Non-pigmented ciliary epithelial cell (primary cell): ENCODE data around the gene ATG12.
"Not testable (repeated sequence)": the region's sequence is repeated elsewhere in the genome, so short reads cannot be mapped to it uniquely, and the experiment has no call there.

ENCODE experiments used
- DNase-seq: peaks from one replicate; pipeline ENCODE4 v3.0.0-alpha.2; 2010; ENCODE audit warnings: low read depth

ATG12 gene

GRCh38 chr5:115841382-115842088 lies at the start of gene ATG12, which contains the start of gene AP3S1:
Gene ATG12 (minus strand): TSS chr5:115841565. CDS start chr5:115841552, 13 bp downstream.
Gene AP3S1 (plus strand): TSS chr5:115841935. CDS start chr5:115842038, 103 bp downstream.
- peak; percentile 55 for DNase-seq

- peak; percentile 10 for DNase-seq
Measured at GRCh38 chr5:115888027-115888426, 46.7 kb upstream of the ATG12 start.

- not testable (repeated sequence) for DNase-seq
Measured at GRCh38 chr5:115885208-115885607, 43.8 kb upstream of the ATG12 start.

GRCh38 chr5:115884704-115885103 lies 43.3 kb upstream of the ATG12 start:
- DNase-seq = no peak

DNA sequence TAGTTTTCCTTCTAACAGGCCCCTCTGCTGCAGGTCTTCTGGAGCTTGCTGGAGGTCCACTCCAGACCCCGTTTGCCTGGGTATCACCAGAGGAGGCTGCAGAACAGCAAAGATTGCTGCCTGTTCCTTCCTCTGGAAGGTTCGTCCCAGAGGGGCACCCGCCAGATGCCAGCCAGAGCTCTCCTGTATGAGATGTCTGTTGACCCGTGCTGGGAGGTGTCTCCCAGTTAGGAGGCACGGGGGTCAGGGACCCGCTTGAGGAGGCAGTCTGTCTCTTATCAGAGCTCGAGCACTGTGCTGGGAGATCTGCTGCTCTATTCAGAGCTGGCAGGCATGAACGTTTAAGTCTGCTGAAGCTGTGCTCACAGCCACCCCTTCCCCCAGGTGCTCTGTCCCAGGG lies 41.1 kb upstream of the ATG12 start:
- DNase-seq = not testable (repeated sequence)

- not testable (repeated sequence) for DNase-seq
Measured at GRCh38 chr5:115877342-115877741, 36.0 kb upstream of the ATG12 start.

- no peak for DNase-seq
Measured at GRCh38 chr5:115875447-115875846, 34.1 kb upstream of the ATG12 start.

GRCh38 chr5:115873392-115873791 lies 32.0 kb upstream of the ATG12 start:
- DNase-seq = peak; percentile 44

DNA sequence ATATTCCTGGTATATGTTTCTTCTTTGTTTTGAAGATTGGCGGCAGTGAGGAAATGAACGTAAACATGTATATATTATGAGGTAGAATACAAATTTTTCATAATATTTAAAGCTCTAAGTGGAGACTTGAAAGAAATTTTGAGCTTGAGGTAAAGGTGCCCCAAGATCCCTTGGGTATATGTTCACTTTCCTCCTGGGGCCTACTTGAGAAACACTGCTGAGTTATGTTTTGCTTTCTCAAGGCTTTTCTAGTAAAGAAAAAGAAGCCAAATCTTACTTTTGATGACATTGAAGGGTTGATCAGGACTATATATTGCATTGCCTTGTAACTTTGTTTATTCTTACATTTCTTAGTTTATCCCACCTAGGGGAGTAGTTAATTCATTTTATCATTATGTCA lies 31.1 kb upstream of the ATG12 start:
- no peak for DNase-seq

DNA sequence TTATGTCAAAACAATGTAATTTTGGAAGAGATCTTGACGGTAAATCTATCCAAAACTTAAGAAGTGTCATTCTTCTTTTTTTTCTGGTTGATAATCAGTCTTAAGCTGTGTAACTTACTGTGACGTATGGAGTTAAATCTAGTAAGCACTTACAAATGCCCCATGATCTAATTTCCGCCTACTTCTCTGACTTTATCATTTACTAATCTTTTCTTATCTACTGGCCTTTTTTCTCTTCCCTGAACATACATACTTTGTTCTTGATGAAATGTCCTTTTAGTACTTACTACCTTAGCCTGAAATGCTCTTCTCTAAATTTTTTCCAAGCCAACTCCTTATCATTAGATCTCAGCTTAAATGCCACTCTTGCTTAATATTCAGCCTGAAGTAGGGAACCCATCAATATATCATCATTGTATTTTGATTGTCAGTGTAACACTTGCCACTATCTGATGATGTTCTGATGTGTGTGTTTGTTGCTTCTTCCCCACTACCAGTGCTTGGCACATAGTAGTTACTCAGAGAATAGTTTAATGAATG lies 28.0 kb upstream of the ATG12 start:
- DNase-seq = peak; percentile 35

GRCh38 chr5:115859378-115859777 lies 18.0 kb upstream of the ATG12 start:
- DNase-seq = no peak

DNA sequence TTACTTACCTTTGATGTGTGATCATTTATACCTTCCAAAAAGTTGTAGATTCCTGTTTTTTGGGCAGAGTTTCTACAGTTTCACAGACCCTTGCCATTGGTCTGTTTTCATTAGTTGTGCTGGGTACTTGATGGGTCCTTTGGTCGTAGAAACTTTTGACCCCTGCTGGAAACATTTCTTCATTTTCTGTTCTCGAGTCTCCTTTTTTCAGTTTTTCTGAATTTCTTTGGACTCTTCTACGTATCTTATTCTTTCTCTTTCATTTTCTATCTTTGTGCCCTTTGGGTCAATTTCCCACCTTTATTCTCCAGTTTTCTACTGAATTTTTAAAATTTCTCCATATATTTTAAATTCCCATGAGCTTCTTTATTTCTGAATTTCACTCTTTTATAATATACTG lies 17.0 kb upstream of the ATG12 start:
- DNase-seq = no peak

GRCh38 chr5:115857626-115858349 lies 16.4 kb upstream of the ATG12 start:
- DNase-seq = no peak

DNA sequence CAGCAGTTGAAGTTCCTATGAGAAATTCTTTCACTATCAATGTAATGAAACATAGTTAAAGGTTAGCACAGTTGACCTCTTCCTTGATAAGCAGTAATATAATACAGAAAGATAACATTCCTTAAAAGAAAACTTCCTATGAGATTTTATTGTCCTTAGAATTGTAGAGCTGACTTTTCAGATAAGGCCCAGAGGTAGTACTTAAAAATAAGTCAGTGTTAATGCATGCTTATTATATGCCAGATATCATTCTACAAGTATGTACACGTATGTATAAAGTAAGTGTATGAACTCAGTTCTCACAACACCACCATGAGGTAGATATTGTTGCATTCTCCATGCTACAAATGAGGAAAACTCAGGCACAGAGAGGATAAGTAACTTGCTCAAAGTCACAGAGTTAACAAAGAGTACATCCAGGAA lies 15.7 kb upstream of the ATG12 start:
- no peak for DNase-seq

GRCh38 chr5:115855959-115856358 lies 14.6 kb upstream of the ATG12 start:
- DNase-seq = no peak

DNA sequence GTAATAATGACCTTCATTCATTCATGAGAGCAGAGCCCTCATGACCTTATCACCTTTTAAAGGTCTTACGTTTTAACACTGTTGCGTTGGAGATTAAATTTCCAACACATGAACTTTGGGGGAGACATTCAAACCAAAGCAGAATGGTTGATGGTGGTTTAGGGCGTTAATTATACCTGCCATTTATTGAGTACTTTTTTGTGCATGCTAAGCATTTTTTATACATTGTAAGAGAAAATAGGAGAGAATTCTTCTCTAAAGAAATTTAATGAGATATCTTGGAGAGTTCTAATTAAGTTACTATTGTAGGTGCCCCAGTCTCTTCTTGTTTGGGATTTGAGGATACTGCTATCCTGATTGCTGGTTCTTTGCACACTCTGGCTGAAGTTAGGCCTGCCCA lies 12.8 kb upstream of the ATG12 start:
- DNase-seq = no peak

DNA sequence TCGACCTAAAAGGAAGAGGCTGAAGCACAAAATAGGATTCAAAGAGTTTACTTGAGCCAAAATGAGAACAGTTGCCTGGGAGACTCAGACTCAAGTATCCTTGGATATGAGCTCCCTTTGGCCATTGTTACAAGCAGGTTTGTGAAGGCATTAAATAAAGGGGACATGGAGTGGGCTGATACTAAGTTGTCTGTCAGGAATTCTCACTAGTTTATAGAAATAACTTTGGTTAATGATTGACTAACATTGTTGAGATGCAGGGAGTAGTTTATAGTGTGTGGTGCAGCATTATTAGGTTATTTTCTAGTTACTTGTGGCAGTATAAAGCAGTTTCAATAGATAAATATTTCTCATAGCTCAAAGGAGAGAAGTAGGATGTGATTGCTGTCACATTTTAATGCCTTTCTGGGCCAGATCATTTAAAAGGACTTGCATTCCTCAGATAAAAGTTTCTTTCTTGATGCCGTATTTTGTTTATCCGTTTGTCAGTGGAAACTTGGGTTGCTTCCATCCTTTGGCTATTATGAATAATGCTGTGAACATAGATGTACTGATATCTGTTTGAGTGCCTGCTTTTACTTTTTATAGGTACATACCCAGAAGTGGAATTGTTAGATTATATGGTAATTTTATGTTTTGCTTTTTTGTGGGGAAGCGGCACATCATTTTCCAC lies 9.5 kb upstream of the ATG12 start:
- no peak for DNase-seq

DNA sequence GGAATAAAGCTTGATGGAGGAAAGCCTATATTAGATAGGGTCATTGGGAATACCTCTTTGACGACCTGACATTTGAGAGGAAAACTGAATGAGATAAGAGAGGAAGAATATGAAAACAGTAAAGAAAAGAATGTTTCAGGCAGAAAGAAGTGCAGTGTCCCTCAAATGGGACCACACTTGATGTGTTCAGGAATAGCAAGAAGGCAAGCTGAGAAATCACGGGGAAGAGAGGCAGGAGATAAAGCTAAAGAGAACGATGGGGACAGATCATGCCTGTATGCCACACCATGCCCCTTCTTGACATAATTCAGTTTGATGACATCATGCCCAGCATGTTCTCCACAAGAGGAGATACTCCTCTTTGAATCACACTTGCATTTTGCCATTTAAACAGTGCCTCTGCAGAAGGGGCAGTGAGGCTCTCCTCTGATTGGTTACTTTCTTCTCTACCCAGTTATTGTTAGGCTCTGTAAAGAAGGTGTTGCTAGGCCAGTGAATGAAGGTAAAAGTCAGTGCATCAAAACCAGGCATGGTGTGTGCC lies 8.0 kb upstream of the ATG12 start:
- no peak for DNase-seq

GRCh38 chr5:115847290-115847689 lies 5.9 kb upstream of the ATG12 start:
- DNase-seq = no peak

DNA sequence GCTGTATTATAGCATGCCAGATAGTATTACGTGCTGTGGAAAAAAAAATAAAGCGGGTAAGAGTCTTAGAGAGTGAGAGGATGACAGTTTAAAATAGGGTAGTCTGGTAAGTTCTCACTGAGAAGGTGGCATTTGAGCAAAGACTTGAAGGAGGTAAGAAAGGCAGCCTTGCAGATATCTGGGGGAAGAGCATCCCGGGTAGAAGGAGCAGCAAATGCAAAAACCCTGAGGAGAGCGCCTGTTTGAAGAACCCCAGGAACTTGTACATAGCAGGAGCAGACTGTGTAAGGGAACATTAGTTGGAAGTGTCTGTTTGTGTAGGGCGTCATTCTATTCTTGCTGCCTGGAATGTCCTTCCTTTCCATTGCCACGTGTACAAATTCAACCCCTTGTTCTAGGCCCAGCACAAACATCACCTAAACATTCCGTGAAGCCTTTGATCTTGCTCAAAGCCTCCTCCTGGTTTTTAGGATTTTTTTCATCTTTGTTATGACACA lies 3.0 kb upstream of the ATG12 start:
- DNase-seq = no peak

- no peak for DNase-seq
Measured at GRCh38 chr5:115843444-115844130, 2.2 kb upstream of the ATG12 start.

GRCh38 chr5:115842952-115843351 lies 1.6 kb upstream of the ATG12 start:
- no peak for DNase-seq
